IPS-20b (cell line): ENCODE measurements around the gene HEXIM1.

Experiments used
- H3K27ac ChIP-seq: one replicate; pipeline ENCODE4 v1.5.1; 2013; ENCODE audit warnings: low read length
- H3K27me3 ChIP-seq: 2 replicates; pipeline ENCODE4 v1.6.1; 2013; ENCODE audit warnings: mild to moderate bottlenecking, low read length, inconsistent platforms; ENCODE audit not compliant: insufficient read depth
- H3K36me3 ChIP-seq: 2 replicates; pipeline ENCODE4 v1.6.1; 2013; ENCODE audit warnings: low read depth, mild to moderate bottlenecking, inconsistent platforms, low read length, moderate library complexity; ENCODE audit not compliant: insufficient read depth
- H3K4me1 ChIP-seq: 2 replicates; pipeline ENCODE4 v1.6.1; 2013; ENCODE audit warnings: mild to moderate bottlenecking, control low read depth, inconsistent platforms, low read length, moderate library complexity; ENCODE audit not compliant: insufficient read depth
- H3K4me3 ChIP-seq: 2 replicates; pipeline ENCODE4 v1.5.1; 2013; ENCODE audit warnings: mild to moderate bottlenecking, low read length, inconsistent platforms
- H3K9ac ChIP-seq: 2 replicates; pipeline ENCODE4 v1.6.1; 2013; ENCODE audit warnings: low read depth, mild to moderate bottlenecking, inconsistent platforms, low read length, moderate library complexity
- H3K9me3 ChIP-seq: 2 replicates; pipeline ENCODE4 v1.6.1; 2013; ENCODE audit warnings: mild to moderate bottlenecking, low read depth, low read length, inconsistent platforms; ENCODE audit not compliant: insufficient read depth

Gene HEXIM1

GRCh38 chr17:45144199-45145034, 3.9 kb upstream of the HEXIM1 start:
- no peak overlapping the region for H3K27ac ChIP-seq
- H3K9ac ChIP-seq: peak overlapping the region; percentile 52; the same call in 1 of the 2 replicates
- peaks cover 6% of the 10 kb centered on the region; the same call in 1 of the 2 replicates for H3K4me1 ChIP-seq
- peak overlapping the region; percentile 79 for H3K4me3 ChIP-seq
- H3K36me3 ChIP-seq: no peaks in the 10 kb centered on the region
- no peaks in the 10 kb centered on the region for H3K27me3 ChIP-seq
- H3K9me3 ChIP-seq: no peaks in the 10 kb centered on the region

GRCh38 chr17:45145035-45145389, 3.3 kb upstream of the HEXIM1 start:
- Histone ChIP-seq H3K27me3 (no peaks in the 10 kb centered on the region), H3K4me3 (peak overlapping the region; percentile 79; the same call in 1 of the 2 replicates), H3K36me3 (no peaks in the 10 kb centered on the region), H3K9me3 (no peaks in the 10 kb centered on the region), H3K4me1 (peaks cover 6% of the 10 kb centered on the region; the same call in 1 of the 2 replicates), H3K9ac (no peak overlapping the region), H3K27ac (no peak overlapping the region)

- H3K9me3 ChIP-seq: no peaks in the 10 kb centered on the region
- peak overlapping the region; percentile 98; the same call in 1 of the 2 replicates for H3K9ac ChIP-seq
- H3K27ac ChIP-seq: no peak overlapping the region
- no peak overlapping the region for H3K4me3 ChIP-seq
- peaks cover 9% of the 10 kb centered on the region; the same call in 1 of the 2 replicates for H3K4me1 ChIP-seq
- H3K27me3 ChIP-seq: no peaks in the 10 kb centered on the region
- H3K36me3 ChIP-seq: no peaks in the 10 kb centered on the region
These were observed 2.1 kb upstream of the HEXIM1 start for GRCh38 chr17:45146166-45146565.

- no peaks in the 10 kb centered on the region for H3K9me3 ChIP-seq
- no peaks in the 10 kb centered on the region for H3K27me3 ChIP-seq
- peak overlapping the region; percentile 98; the same call in 1 of the 2 replicates for H3K9ac ChIP-seq
- H3K4me1 ChIP-seq: peaks cover 12% of the 10 kb centered on the region; the same call in 1 of the 2 replicates
- H3K36me3 ChIP-seq: no peaks in the 10 kb centered on the region
- peak overlapping the region; percentile 90 for H3K4me3 ChIP-seq
- H3K27ac ChIP-seq: peak overlapping the region; percentile 54
These were observed 1.7 kb upstream of the HEXIM1 start for GRCh38 chr17:45146592-45146889.

GRCh38 chr17:45146890-45147580, 1.2 kb upstream of the HEXIM1 start:
- Histone ChIP-seq H3K9ac (peak overlapping the region; percentile 98; the same call in 1 of the 2 replicates), H3K9me3 (no peaks in the 10 kb centered on the region), H3K27ac (peak overlapping the region; percentile 88), H3K27me3 (no peaks in the 10 kb centered on the region), H3K4me1 (peaks cover 15% of the 10 kb centered on the region; the same call in 1 of the 2 replicates), H3K4me3 (peak overlapping the region; percentile 90), H3K36me3 (no peaks in the 10 kb centered on the region)

- no peaks in the 10 kb centered on the region for H3K27me3 ChIP-seq
- peak overlapping the region; percentile 88 for H3K27ac ChIP-seq
- H3K4me1 ChIP-seq: peaks cover 15% of the 10 kb centered on the region; the same call in 1 of the 2 replicates
- H3K36me3 ChIP-seq: no peaks in the 10 kb centered on the region
- no peaks in the 10 kb centered on the region for H3K9me3 ChIP-seq
- peak overlapping the region; percentile 98 for H3K9ac ChIP-seq
- peak overlapping the region; percentile 90 for H3K4me3 ChIP-seq
These were observed 593 bp upstream of the HEXIM1 start for GRCh38 chr17:45147581-45148182.

- H3K36me3 ChIP-seq: no peaks in the 10 kb centered on the region
- H3K27ac ChIP-seq: no peak overlapping the region
- H3K27me3 ChIP-seq: no peaks in the 10 kb centered on the region
- H3K4me1 ChIP-seq: peaks cover 11% of the 10 kb centered on the region; the same call in 1 of the 2 replicates
- H3K4me3 ChIP-seq: peak overlapping the region; percentile 95
- H3K9me3 ChIP-seq: no peaks in the 10 kb centered on the region
- H3K9ac ChIP-seq: peak overlapping the region; percentile 63; the same call in 1 of the 2 replicates
These were observed 878 bp downstream of the HEXIM1 start for GRCh38 chr17:45149037-45149668.

GRCh38 chr17:45149669-45150664, 1.7 kb downstream of the HEXIM1 start:
- H3K27ac ChIP-seq: no peak overlapping the region
- H3K4me1 ChIP-seq: peaks cover 11% of the 10 kb centered on the region; the same call in 1 of the 2 replicates

GRCh38 chr17:45150911-45151809, 2.9 kb downstream of the HEXIM1 start:
- Histone ChIP-seq H3K4me3 (peak overlapping the region; percentile 95), H3K27me3 (no peaks in the 10 kb centered on the region), H3K4me1 (peaks cover 11% of the 10 kb centered on the region; the same call in 1 of the 2 replicates), H3K9me3 (no peaks in the 10 kb centered on the region), H3K9ac (no peak overlapping the region; the same call in 1 of the 2 replicates), H3K36me3 (no peaks in the 10 kb centered on the region), H3K27ac (no peak overlapping the region)

More at GRCh38 chr17:45149669-45150664, 1.7 kb downstream of the HEXIM1 start:
- Histone ChIP-seq H3K36me3 (no peaks in the 10 kb centered on the region), H3K9ac (peak overlapping the region; percentile 63; the same call in 1 of the 2 replicates), H3K27me3 (no peaks in the 10 kb centered on the region), H3K4me3 (peak overlapping the region; percentile 95), H3K9me3 (no peaks in the 10 kb centered on the region)

- Histone ChIP-seq H3K4me1 (peaks cover 12% of the 10 kb centered on the region; the same call in 1 of the 2 replicates), H3K27ac (no peak overlapping the region), H3K36me3 (no peaks in the 10 kb centered on the region), H3K4me3 (no peak overlapping the region), H3K9me3 (no peaks in the 10 kb centered on the region), H3K27me3 (no peaks in the 10 kb centered on the region), H3K9ac (no peak overlapping the region)
These were observed 6.8 kb downstream of the HEXIM1 start for GRCh38 chr17:45155029-45155428.
